CD8-positive, alpha-beta memory T cell (primary cell): ENCODE data around the gene KAT6B. TPM values are rescaled to one million over a fixed set of nuclear protein-coding genes. Genes with fewer than 3 reads are reported as not detected.

Experiments used
- CTCF ChIA-PET: fragments of 350-600 bp; sonication (Branson Sonifier 250); formaldehyde crosslinking; loops from one replicate; lab custom pipeline; 2021; ENCODE audit warnings: antibody characterized with exemption; lab: Charles Lee
- POLR2A ChIA-PET: fragments of 350-600 bp; sonication (Branson Sonifier 250); formaldehyde crosslinking; loops from one replicate; lab custom pipeline; 2021; ENCODE audit warnings: antibody characterized with exemption; lab: Charles Lee
- DNase-seq, 5 donors: peaks; one replicate each; pipeline versions ENCODE4 v3.0.0 to v3.0.0-alpha.2; 2020 to 2022; ENCODE audit warnings: mixed read lengths in 1 of 5
- H3K27ac ChIP-seq: one replicate; pipeline ENCODE4 v1.7.0; 2013; ENCODE audit warnings: low read depth, mild to moderate bottlenecking, low read length, moderate library complexity
- H3K27me3 ChIP-seq: 2 replicates; pipeline ENCODE4 v1.7.0; 2013; ENCODE audit warnings: low read length, mild to moderate bottlenecking; ENCODE audit not compliant: insufficient read depth, poor library complexity, severe bottlenecking
- H3K36me3 ChIP-seq: 2 replicates; pipeline ENCODE4 v1.7.0; 2013; ENCODE audit warnings: mild to moderate bottlenecking, low read length, moderate library complexity; ENCODE audit not compliant: insufficient read depth
- H3K4me1 ChIP-seq: 2 replicates; pipeline ENCODE4 v1.7.0; 2013; ENCODE audit warnings: mild to moderate bottlenecking, low read length, moderate library complexity; ENCODE audit not compliant: insufficient read depth
- H3K4me3 ChIP-seq: 2 replicates; pipeline ENCODE4 v1.7.0; 2013; ENCODE audit warnings: mild to moderate bottlenecking, low read length
- H3K9me3 ChIP-seq: 2 replicates; pipeline ENCODE4 v1.7.0; 2013; ENCODE audit warnings: mild to moderate bottlenecking, low read length
- H3K27ac Mint-ChIP-seq, 8 donors: one replicate each; pipeline ENCODE4 v1.8.0; 2020 to 2021; ENCODE audit warnings: mixed read lengths in 8 of 8, mild to moderate bottlenecking in 6 of 8, inconsistent platforms in 3 of 8, moderate library complexity in 3 of 8
- H3K27me3 Mint-ChIP-seq, 2 donors: one replicate each; pipeline ENCODE4 v1.8.0; 2020 to 2021; ENCODE audit warnings: mixed read lengths in 2 of 2, mild to moderate bottlenecking in 1 of 2, moderate library complexity in 1 of 2
- H3K36me3 Mint-ChIP-seq, 3 donors: one replicate each; pipeline ENCODE4 v1.8.0; 2020 to 2021; ENCODE audit warnings: mixed read lengths in 3 of 3, inconsistent platforms in 1 of 3, mild to moderate bottlenecking in 1 of 3
- H3K4me1 Mint-ChIP-seq, 3 donors: one replicate each; pipeline ENCODE4 v1.8.0; 2020 to 2021; ENCODE audit warnings: mixed read lengths in 3 of 3, inconsistent platforms in 1 of 3, mild to moderate bottlenecking in 1 of 3
- H3K4me3 Mint-ChIP-seq, 7 donors: one replicate each; pipeline ENCODE4 v1.8.0; 2020 to 2021; ENCODE audit warnings: mixed read lengths in 7 of 7, mild to moderate bottlenecking in 6 of 7, moderate library complexity in 4 of 7, inconsistent platforms in 2 of 7
- H3K9me3 Mint-ChIP-seq, 5 donors: one replicate each; pipeline ENCODE4 v1.8.0; 2020 to 2022; ENCODE audit warnings: mixed read lengths in 5 of 5, mild to moderate bottlenecking in 3 of 5, moderate library complexity in 2 of 5, inconsistent platforms in 1 of 5
- polyA plus RNA-seq: library from polyadenylated mRNA; unstranded; fragments of 300-500 nt; fragmentation: Illumina TruSeq; gene quantifications from one replicate; pipeline ENCODE4 v1.2.3, GENCODE V29; 2021
- total RNA-seq, 2 experiments: library from RNA; stranded (reverse); gene quantifications; one replicate each; pipeline ENCODE4 v1.2.3, GENCODE V29; 2021

Gene KAT6B
- total and polyA plus RNA-seq, 3 experiments from 2014 or later = 21.8 to 32.8 (median 23.6) TPM

- Mint-ChIP-seq H3K4me3 (no peak overlapping the region), H3K27ac (peak overlapping the region in 5 of 8 donors; percentile 23 to 91 (median 40)), H3K27me3 (no peaks in the 10 kb centered on the region), H3K9me3 (no peaks in the 10 kb centered on the region), H3K36me3 (peaks cover 3 to 77% (median 31%) of the 10 kb centered on the region in 3 donors), H3K4me1 (peaks cover 14 to 22% (median 22%) of the 10 kb centered on the region in 3 donors)
- DNase-seq = no peak
- Histone ChIP-seq H3K36me3 (peaks cover 8% of the 10 kb centered on the region), H3K9me3 (no peaks in the 10 kb centered on the region), H3K27me3 (no peaks in the 10 kb centered on the region), H3K27ac (no peak overlapping the region), H3K4me1 (no peaks in the 10 kb centered on the region), H3K4me3 (no peak overlapping the region)
- ChIA-PET CTCF (no interaction called here), POLR2A (no interaction called here)
Measured at GRCh38 chr10:74988054-74988775, 161.8 kb downstream of the KAT6B start.

GRCh38 chr10:74988832-74989561, 162.6 kb downstream of the KAT6B start:
- CTCF ChIA-PET = interaction anchor here (0.5 kb wide), 1 partner anchor 166 kb away, joined by 3 read pairs; no protein-coding TSS in a partner anchor
- POLR2A ChIA-PET = no interaction called here
- H3K36me3 ChIP-seq = peaks cover 8% of the 10 kb centered on the region
- no peak overlapping the region for H3K4me3 Mint-ChIP-seq
- no peaks in the 10 kb centered on the region for H3K27me3 ChIP-seq
- peaks cover 14 to 22% (median 22%) of the 10 kb centered on the region in 3 donors for H3K4me1 Mint-ChIP-seq
- H3K27ac ChIP-seq = no peak overlapping the region
- no peak overlapping the region for H3K4me3 ChIP-seq
- peaks cover 3 to 74% (median 29%) of the 10 kb centered on the region in 3 donors for H3K36me3 Mint-ChIP-seq
- no peaks in the 10 kb centered on the region for H3K27me3 Mint-ChIP-seq
- no peak for DNase-seq
- peak overlapping the region in 3 of 8 donors; percentile 32 to 91 (median 49) for H3K27ac Mint-ChIP-seq
- H3K4me1 ChIP-seq = no peaks in the 10 kb centered on the region
- no peaks in the 10 kb centered on the region for H3K9me3 Mint-ChIP-seq
- no peaks in the 10 kb centered on the region for H3K9me3 ChIP-seq

DNA sequence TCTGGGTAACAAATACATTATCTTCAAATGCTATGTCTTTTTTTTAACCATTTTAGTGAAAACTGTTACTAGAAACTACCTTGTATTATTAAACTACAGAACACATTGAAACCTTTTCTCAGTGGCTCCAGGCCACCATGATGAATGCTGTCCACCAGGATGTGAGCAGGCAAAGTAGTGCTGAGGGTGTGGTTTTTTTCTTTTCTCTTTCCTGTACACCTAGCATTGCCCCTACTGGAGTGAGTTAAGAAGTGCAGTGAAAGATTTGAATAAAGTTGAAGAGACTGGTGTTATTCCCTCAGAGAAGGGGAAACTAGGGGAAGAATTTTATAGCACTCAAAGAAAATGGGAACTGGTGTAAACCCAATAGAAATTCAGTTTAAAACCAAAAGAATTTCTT, 165.0 kb downstream of the KAT6B start:
- H3K4me1 ChIP-seq = no peaks in the 10 kb centered on the region
- Mint-ChIP-seq H3K4me1 (peaks cover 13 to 22% (median 22%) of the 10 kb centered on the region in 3 donors), H3K36me3 (peaks cover 18 to 74% (median 27%) of the 10 kb centered on the region in 3 donors), H3K4me3 (no peak overlapping the region), H3K27ac (peak overlapping the region in 5 of 8 donors; percentile 0 to 64 (median 32)), H3K9me3 (no peaks in the 10 kb centered on the region), H3K27me3 (no peaks in the 10 kb centered on the region)
- peak in 2 of 5 donors; percentile 3 to 18 for DNase-seq
- ChIA-PET CTCF (interaction anchor here (0.7 kb wide), 1 partner anchor 8 kb away, joined by 3 read pairs; no protein-coding TSS in a partner anchor), POLR2A (no interaction called here)
- no peak overlapping the region for H3K4me3 ChIP-seq
- no peaks in the 10 kb centered on the region for H3K36me3 ChIP-seq
- no peak overlapping the region for H3K27ac ChIP-seq
- H3K27me3 ChIP-seq = no peaks in the 10 kb centered on the region
- H3K9me3 ChIP-seq = no peaks in the 10 kb centered on the region

DNA sequence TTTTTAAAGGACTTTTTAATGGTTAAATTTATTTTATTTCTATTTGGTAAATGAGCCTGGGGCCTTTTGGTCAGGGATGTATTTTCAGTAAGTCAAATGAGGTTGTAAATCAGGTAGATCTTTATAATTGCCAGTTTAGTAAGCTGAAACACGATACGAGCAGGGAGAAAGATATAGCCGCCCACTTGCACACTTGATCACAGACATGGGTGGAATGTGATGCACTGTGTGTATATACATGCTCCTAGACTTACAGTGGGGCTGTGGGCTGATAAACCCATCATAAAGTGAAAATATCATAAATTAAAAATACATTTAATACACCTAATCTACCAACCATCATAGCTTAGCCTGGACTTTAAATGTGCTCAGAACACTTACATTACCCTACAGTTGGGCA, 165.7 kb downstream of the KAT6B start:
- H3K27me3 ChIP-seq = no peaks in the 10 kb centered on the region
- Mint-ChIP-seq H3K27me3 (no peaks in the 10 kb centered on the region), H3K27ac (no peak overlapping the region), H3K4me3 (no peak overlapping the region), H3K9me3 (no peaks in the 10 kb centered on the region), H3K4me1 (peaks cover 13 to 22% (median 22%) of the 10 kb centered on the region in 3 donors), H3K36me3 (peaks cover 18 to 71% (median 23%) of the 10 kb centered on the region in 3 donors)
- no peak overlapping the region for H3K4me3 ChIP-seq
- CTCF ChIA-PET = interaction anchor here (0.6 to 0.7 kb wide), 2 partner anchors 9 to 763 kb away, joined by 3 read pairs; no protein-coding TSS in a partner anchor
- no peak for DNase-seq
- no peaks in the 10 kb centered on the region for H3K36me3 ChIP-seq
- no peaks in the 10 kb centered on the region for H3K9me3 ChIP-seq
- POLR2A ChIA-PET = no interaction called here
- no peak overlapping the region for H3K27ac ChIP-seq
- H3K4me1 ChIP-seq = no peaks in the 10 kb centered on the region

GRCh38 chr10:74993649-74994048, 167.2 kb downstream of the KAT6B start:
- no peaks in the 10 kb centered on the region for H3K27me3 Mint-ChIP-seq
- H3K4me1 ChIP-seq = no peaks in the 10 kb centered on the region
- no peak overlapping the region for H3K4me3 ChIP-seq
- H3K27ac ChIP-seq = no peak overlapping the region
- ChIA-PET POLR2A (no interaction called here), CTCF (interaction anchor here (1.2 kb wide), 1 partner anchor 10 kb away, joined by 4 read pairs; no protein-coding TSS in a partner anchor)
- peaks cover 18 to 68% (median 25%) of the 10 kb centered on the region in 3 donors for H3K36me3 Mint-ChIP-seq
- no peak for DNase-seq
- no peaks in the 10 kb centered on the region for H3K9me3 ChIP-seq
- no peaks in the 10 kb centered on the region for H3K27me3 ChIP-seq
- no peak overlapping the region for H3K4me3 Mint-ChIP-seq
- peak overlapping the region in 1 of 8 donors; percentile 7 for H3K27ac Mint-ChIP-seq
- H3K4me1 Mint-ChIP-seq = peaks cover 6 to 11% (median 10%) of the 10 kb centered on the region in 3 donors
- no peaks in the 10 kb centered on the region for H3K36me3 ChIP-seq
- H3K9me3 Mint-ChIP-seq = no peaks in the 10 kb centered on the region

DNA sequence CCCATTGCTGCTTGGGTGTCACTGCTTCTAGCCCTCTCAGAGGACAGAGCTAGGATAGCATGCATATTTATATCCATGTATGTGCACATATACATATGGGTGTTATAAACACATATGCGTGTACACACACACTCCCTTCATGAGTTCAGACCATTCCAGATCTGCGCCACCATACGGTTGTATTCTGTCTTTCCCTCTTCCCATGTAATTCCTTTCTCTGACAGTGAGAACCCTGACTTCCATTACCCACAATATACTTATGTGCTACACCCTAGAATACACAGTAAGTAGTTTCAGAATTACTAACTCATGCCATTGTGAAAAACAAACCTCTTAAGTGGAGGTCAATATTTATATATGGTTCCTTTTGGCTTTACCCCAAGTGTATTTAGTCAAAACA, 168.5 kb downstream of the KAT6B start:
- H3K4me3 Mint-ChIP-seq = no peak overlapping the region
- DNase-seq = no peak
- no peaks in the 10 kb centered on the region for H3K27me3 Mint-ChIP-seq
- peaks cover 6 to 16% (median 13%) of the 10 kb centered on the region in 3 donors for H3K4me1 Mint-ChIP-seq
- ChIA-PET POLR2A (no interaction called here), CTCF (no interaction called here)
- Histone ChIP-seq H3K27ac (no peak overlapping the region), H3K4me1 (no peaks in the 10 kb centered on the region), H3K9me3 (no peaks in the 10 kb centered on the region), H3K27me3 (no peaks in the 10 kb centered on the region), H3K36me3 (no peaks in the 10 kb centered on the region), H3K4me3 (no peak overlapping the region)
- H3K27ac Mint-ChIP-seq = no peak overlapping the region
- no peaks in the 10 kb centered on the region for H3K9me3 Mint-ChIP-seq
- peaks cover 21 to 65% (median 32%) of the 10 kb centered on the region in 3 donors for H3K36me3 Mint-ChIP-seq

DNA sequence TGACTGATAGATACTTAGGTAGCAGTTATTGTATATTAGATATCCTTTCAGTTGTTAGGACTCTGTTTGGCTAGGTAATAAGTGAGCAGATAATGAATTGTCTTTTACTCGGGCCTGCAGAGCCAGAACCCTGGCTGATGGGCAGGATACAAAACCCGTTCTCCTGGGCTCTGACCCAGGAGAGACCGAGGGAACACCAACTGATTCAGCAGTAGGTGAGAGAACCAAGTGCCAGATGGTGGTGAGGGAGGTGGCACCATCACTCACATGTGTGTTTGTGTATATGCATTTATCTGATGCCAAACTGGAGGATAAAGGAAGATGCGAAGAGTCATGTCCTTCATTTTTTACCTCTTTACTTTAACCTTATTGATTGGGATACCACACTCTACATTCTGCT, 169.4 kb downstream of the KAT6B start:
- H3K36me3 Mint-ChIP-seq = peaks cover 21 to 63% (median 30%) of the 10 kb centered on the region in 3 donors
- POLR2A ChIA-PET = no interaction called here

GRCh38 chr10:74997163-74997562, 170.8 kb downstream of the KAT6B start:
- Mint-ChIP-seq H3K9me3 (no peaks in the 10 kb centered on the region), H3K4me1 (peaks cover 10 to 18% (median 13%) of the 10 kb centered on the region in 3 donors), H3K36me3 (peaks cover 18 to 64% (median 29%) of the 10 kb centered on the region in 3 donors), H3K27ac (no peak overlapping the region), H3K4me3 (no peak overlapping the region), H3K27me3 (peaks cover 0 to 3% of the 10 kb centered on the region in 2 donors)
- DNase-seq = no peak
- POLR2A ChIA-PET = no interaction called here
- no peak overlapping the region for H3K27ac ChIP-seq
- H3K4me1 ChIP-seq = no peaks in the 10 kb centered on the region
- no peaks in the 10 kb centered on the region for H3K9me3 ChIP-seq
- no peak overlapping the region for H3K4me3 ChIP-seq
- H3K36me3 ChIP-seq = no peaks in the 10 kb centered on the region
- CTCF ChIA-PET = no interaction called here
- no peaks in the 10 kb centered on the region for H3K27me3 ChIP-seq

More for the DNA sequence above, 169.4 kb downstream of the KAT6B start:
- Mint-ChIP-seq H3K4me1 (peaks cover 11 to 21% (median 15%) of the 10 kb centered on the region in 3 donors), H3K27me3 (no peaks in the 10 kb centered on the region), H3K4me3 (no peak overlapping the region), H3K27ac (no peak overlapping the region), H3K9me3 (no peaks in the 10 kb centered on the region)
- H3K4me1 ChIP-seq = no peaks in the 10 kb centered on the region
- DNase-seq = no peak
- H3K9me3 ChIP-seq = no peaks in the 10 kb centered on the region
- H3K36me3 ChIP-seq = no peaks in the 10 kb centered on the region
- CTCF ChIA-PET = no interaction called here
- no peak overlapping the region for H3K27ac ChIP-seq
- no peaks in the 10 kb centered on the region for H3K27me3 ChIP-seq
- H3K4me3 ChIP-seq = no peak overlapping the region
